ENCODE results near the gene KCNK16.
A peak's percentile ranks its signal among the peaks of the same experiment; 100 is the strongest.

GRCh38 chr6:39347906-39348585 is 25.5 kb upstream of the KCNK16 start:
- TF ChIP-seq, protein P1, sequence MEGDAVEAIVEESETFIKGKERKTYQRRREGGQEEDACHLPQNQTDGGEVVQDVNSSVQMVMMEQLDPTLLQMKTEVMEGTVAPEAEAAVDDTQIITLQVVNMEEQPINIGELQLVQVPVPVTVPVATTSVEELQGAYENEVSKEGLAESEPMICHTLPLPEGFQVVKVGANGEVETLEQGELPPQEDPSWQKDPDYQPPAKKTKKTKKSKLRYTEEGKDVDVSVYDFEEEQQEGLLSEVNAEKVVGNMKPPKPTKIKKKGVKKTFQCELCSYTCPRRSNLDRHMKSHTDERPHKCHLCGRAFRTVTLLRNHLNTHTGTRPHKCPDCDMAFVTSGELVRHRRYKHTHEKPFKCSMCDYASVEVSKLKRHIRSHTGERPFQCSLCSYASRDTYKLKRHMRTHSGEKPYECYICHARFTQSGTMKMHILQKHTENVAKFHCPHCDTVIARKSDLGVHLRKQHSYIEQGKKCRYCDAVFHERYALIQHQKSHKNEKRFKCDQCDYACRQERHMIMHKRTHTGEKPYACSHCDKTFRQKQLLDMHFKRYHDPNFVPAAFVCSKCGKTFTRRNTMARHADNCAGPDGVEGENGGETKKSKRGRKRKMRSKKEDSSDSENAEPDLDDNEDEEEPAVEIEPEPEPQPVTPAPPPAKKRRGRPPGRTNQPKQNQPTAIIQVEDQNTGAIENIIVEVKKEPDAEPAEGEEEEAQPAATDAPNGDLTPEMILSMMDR (conservative IDR thresholded peaks at IDR 0.05) = peak; percentile 94
- no peak for TF ChIP-seq EZH2 (IDR thresholded peaks at IDR 0.05; ENCODE audit: low read depth)

All from PC-9 (cell line).